GM19193 (cell line): Measurements from ENCODE around the gene TSN.

Experiments
- POLR2A ChIP-seq: IDR thresholded peaks from 4 replicates; pipeline ENCODE4 v1.6.1; 2011; ENCODE audit not compliant: insufficient read depth, insufficient read length; ENCODE audit errors: extremely low read depth

TSN gene

GRCh38 chr2:121736462-121737336 is 18.8 kb upstream of the TSN start, which contains the start of gene NIFK:
Gene NIFK (minus strand): TSS chr2:121736875. CDS start chr2:121736850, 25 bp downstream.
- TF ChIP-seq POLR2A, result peak; percentile 85

GRCh38 chr2:121740973-121741372 is 14.5 kb upstream of the TSN start:
- TF ChIP-seq POLR2A, result no peak

GRCh38 chr2:121741450-121741849 is 14.0 kb upstream of the TSN start:
- no peak for TF ChIP-seq POLR2A

- TF ChIP-seq POLR2A, result no peak
Observed at GRCh38 chr2:121746071-121746578, 9.3 kb upstream of the TSN start.

- no peak for TF ChIP-seq POLR2A
Observed at GRCh38 chr2:121748202-121748601, 7.2 kb upstream of the TSN start.

GRCh38 chr2:121754851-121755236 is 607 bp upstream of the TSN start:
- TF ChIP-seq POLR2A, result no peak

GRCh38 chr2:121764681-121765228 is 9.3 kb downstream of the TSN start:
- no peak for TF ChIP-seq POLR2A

GRCh38 chr2:121766624-121767023 is 11.2 kb downstream of the TSN start:
- TF ChIP-seq POLR2A, result no peak

GRCh38 chr2:121768143-121768755 is 12.8 kb downstream of the TSN start:
- TF ChIP-seq POLR2A, result no peak

GRCh38 chr2:121771976-121772742 is 16.7 kb downstream of the TSN start:
- no peak for TF ChIP-seq POLR2A

GRCh38 chr2:121774235-121774634 is 18.8 kb downstream of the TSN start:
- no peak for TF ChIP-seq POLR2A

- TF ChIP-seq POLR2A, result no peak
Observed at GRCh38 chr2:121776361-121776760, 20.9 kb downstream of the TSN start.

- TF ChIP-seq POLR2A, result no peak
Observed at GRCh38 chr2:121776885-121777698, 21.6 kb downstream of the TSN start.

- no peak for TF ChIP-seq POLR2A
Observed at GRCh38 chr2:121777699-121778058, 22.2 kb downstream of the TSN start.
